ENCODE results near the gene KRT73.

DNA sequence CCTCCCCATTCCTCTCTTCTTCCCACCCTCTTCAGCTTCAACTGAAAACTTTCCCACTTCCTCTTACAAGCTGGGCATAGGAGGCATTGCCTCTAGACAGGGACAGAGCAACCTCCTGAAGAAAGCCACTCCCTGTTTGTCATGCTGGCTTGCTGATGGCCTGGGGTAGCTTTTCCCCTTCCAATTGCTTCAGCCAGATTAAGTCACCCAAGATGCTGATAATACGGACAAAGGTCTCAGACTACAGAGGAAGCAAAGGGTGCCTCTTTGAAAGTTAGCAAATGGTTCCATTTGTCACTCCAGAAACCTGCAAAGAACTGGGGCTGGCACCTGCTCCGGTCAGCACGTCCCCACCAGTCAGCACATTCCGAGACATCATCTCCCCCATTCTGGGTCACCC is 27.6 kb upstream of the KRT73 start:
- TF ChIP-seq, protein P1, sequence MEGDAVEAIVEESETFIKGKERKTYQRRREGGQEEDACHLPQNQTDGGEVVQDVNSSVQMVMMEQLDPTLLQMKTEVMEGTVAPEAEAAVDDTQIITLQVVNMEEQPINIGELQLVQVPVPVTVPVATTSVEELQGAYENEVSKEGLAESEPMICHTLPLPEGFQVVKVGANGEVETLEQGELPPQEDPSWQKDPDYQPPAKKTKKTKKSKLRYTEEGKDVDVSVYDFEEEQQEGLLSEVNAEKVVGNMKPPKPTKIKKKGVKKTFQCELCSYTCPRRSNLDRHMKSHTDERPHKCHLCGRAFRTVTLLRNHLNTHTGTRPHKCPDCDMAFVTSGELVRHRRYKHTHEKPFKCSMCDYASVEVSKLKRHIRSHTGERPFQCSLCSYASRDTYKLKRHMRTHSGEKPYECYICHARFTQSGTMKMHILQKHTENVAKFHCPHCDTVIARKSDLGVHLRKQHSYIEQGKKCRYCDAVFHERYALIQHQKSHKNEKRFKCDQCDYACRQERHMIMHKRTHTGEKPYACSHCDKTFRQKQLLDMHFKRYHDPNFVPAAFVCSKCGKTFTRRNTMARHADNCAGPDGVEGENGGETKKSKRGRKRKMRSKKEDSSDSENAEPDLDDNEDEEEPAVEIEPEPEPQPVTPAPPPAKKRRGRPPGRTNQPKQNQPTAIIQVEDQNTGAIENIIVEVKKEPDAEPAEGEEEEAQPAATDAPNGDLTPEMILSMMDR (IDR thresholded peaks at IDR 0.05) = no peak
- TF ChIP-seq POLR2AphosphoS5 (IDR thresholded peaks at IDR 0.05) (no peak), POLR2A (IDR thresholded peaks at IDR 0.05) (no peak)
